Measurements from ENCODE around the gene ITSN2. TPM values are rescaled to one million over a fixed set of nuclear protein-coding genes. Genes with fewer than 3 reads are reported as not detected.

Gene ITSN2
- total and polyA plus RNA-seq, 2 of the 8 experiments (the other 6 are each of a cell fraction or from before 2014, with no cell fraction given): 9.3 to 17.0 TPM

GRCh38 chr2:24382363-24383073 lies 22.2 kb upstream of the ITSN2 start:
- no peak overlapping the region for H3K18ac ChIP-seq (ENCODE audit: extremely low read depth, low read length)
- no peak overlapping the region for H2BK20ac ChIP-seq (ENCODE audit: low read length)
- peak in 1 of 2 experiments; percentile 67 for DNase-seq (ENCODE audit: low read depth in 1 of 2, low spot score in 2 of 2)
- H3K9me3 ChIP-seq (ENCODE audit: insufficient read depth in 2 of 2, low read depth in 1 of 2, low read length in 1 of 2): no peaks in the 10 kb centered on the region
- no peak overlapping the region for H2BK15ac ChIP-seq (ENCODE audit: low read length)
- H3K9ac ChIP-seq (replicated peaks in 1 of 4; ENCODE audit: extremely low read depth in 1 of 4, low read depth in 3 of 4, low read length in 3 of 4): no peak overlapping the region
- no peaks in the 10 kb centered on the region for H3K36me3 ChIP-seq (ENCODE audit: control insufficient read depth in 2 of 4, insufficient read depth in 4 of 4, low read length in 3 of 4)
- 41% methylated on average over 10 of the region's 10 CpGs; no CpG with 5 or more reads in 1 of the 2 experiments for WGBS, 2 experiments (ENCODE audit: extremely low coverage in 1 of 2, insufficient coverage in 1 of 2, insufficient read length in 1 of 2, insufficient replicate concordance in 2 of 2, low coverage in 1 of 2, low lambda C conversion rate in 2 of 2, missing lambda C conversion rate in 1 of 2)
- no peaks in the 10 kb centered on the region for H4K20me1 ChIP-seq (replicated peaks in 1 of 2; ENCODE audit: control insufficient read depth in 1 of 2, insufficient read depth in 2 of 2, low read length in 2 of 2)
- no peak overlapping the region for H2AFZ ChIP-seq (ENCODE audit: low read length)
- no peaks in the 10 kb centered on the region for H3K79me2 ChIP-seq (ENCODE audit: control insufficient read depth in 1 of 2, insufficient read depth in 2 of 2, low read length in 2 of 2)
- H4K8ac ChIP-seq (ENCODE audit: extremely low read depth, insufficient read depth, low read length): no peak overlapping the region
- FAIRE-seq: no peak
- no peak overlapping the region for H4K5ac ChIP-seq (ENCODE audit: insufficient read length, low read depth, low read length)
- H2AK5ac ChIP-seq (ENCODE audit: low read depth, low read length): no peak overlapping the region
- no peak overlapping the region for H2BK120ac ChIP-seq (replicated peaks; ENCODE audit: low read depth, low read length)
- no peaks in the 10 kb centered on the region for H3K4me1 ChIP-seq (replicated peaks in 1 of 4; ENCODE audit: control insufficient read depth in 3 of 4, insufficient read depth in 4 of 4, low read length in 3 of 4)
- H4K91ac ChIP-seq (replicated peaks; ENCODE audit: insufficient read length, low read length): no peak overlapping the region
- no peak overlapping the region for H3K4me3 ChIP-seq (ENCODE audit: extremely low read depth in 1 of 4, insufficient read depth in 2 of 4, low read depth in 3 of 4, low read length in 4 of 4)
- H3K27me3 ChIP-seq (replicated peaks in 1 of 4; ENCODE audit: control insufficient read depth in 3 of 4, extremely low read depth in 1 of 4, insufficient read depth in 3 of 4, low read length in 3 of 4): no peaks in the 10 kb centered on the region
- H3K14ac ChIP-seq (ENCODE audit: insufficient read length): no peak overlapping the region
- H3K4ac ChIP-seq (replicated peaks; ENCODE audit: insufficient read length, low read depth, low read length): no peak overlapping the region
- ChIA-PET POLR2A (ENCODE audit: partially characterized antibody) (no interaction called here), CTCF (ENCODE audit: partially characterized antibody) (interaction anchor here (1.3 kb wide), 1 partner anchor 12 kb away, joined by 5 read pairs; no protein-coding TSS in a partner anchor)
- H2BK5ac ChIP-seq (ENCODE audit: low read depth, low read length): no peak overlapping the region
- no peak overlapping the region for H3K56ac ChIP-seq (replicated peaks; ENCODE audit: insufficient read length, low read depth, low read length)
- no peak overlapping the region for H3K23ac ChIP-seq (ENCODE audit: insufficient read length)
- H3K23me2 ChIP-seq (ENCODE audit: low read depth, low read length): no peaks in the 10 kb centered on the region
- no peaks in the 10 kb centered on the region for H3K79me1 ChIP-seq (ENCODE audit: low read depth, low read length)
- no peak overlapping the region for H3K4me2 ChIP-seq (ENCODE audit: insufficient read depth in 1 of 2, low read depth in 2 of 2, low read length in 2 of 2)
- H3K27ac ChIP-seq (ENCODE audit: low read depth, low read length): no peak overlapping the region
- no peak overlapping the region for H2BK12ac ChIP-seq (ENCODE audit: low read depth, low read length)
- TF ChIP-seq SRF (IDR thresholded peaks at IDR 0.05; ENCODE audit: low read depth, low read length) (no peak), MAX (IDR thresholded peaks at IDR 0.05) (no peak), RAD21 (IDR thresholded peaks at IDR 0.05 in 1 of 2, conservative IDR thresholded peaks at IDR 0.05 in 1 of 2; ENCODE audit: low read depth in 2 of 2, low read length in 2 of 2) (peak; percentile 75 to 81), MAFK (IDR thresholded peaks at IDR 0.05; ENCODE audit: low read depth, low read length) (no peak), HDAC6 (IDR thresholded peaks at IDR 0.05; ENCODE audit: low read depth, low read length) (no peak), E2F6 (IDR thresholded peaks at IDR 0.05) (no peak), KDM1A (IDR thresholded peaks at IDR 0.05; ENCODE audit: borderline replicate concordance, low read length) (no peak), KDM4A (IDR thresholded peaks at IDR 0.05; ENCODE audit: low read depth, low read length, severe bottlenecking) (no peak), YY1 (IDR thresholded peaks at IDR 0.05; ENCODE audit: low read depth, low read length) (no peak), EGR1 (IDR thresholded peaks at IDR 0.05; ENCODE audit: borderline replicate concordance, low read depth, low read length) (no peak), CBX5 (IDR thresholded peaks at IDR 0.05; ENCODE audit: low read depth, low read length) (no peak), HDAC2 (IDR thresholded peaks at IDR 0.05; ENCODE audit: borderline replicate concordance in 1 of 2, low read depth in 2 of 2, low read length in 2 of 2) (no peak)

Data from H1 (cell line).